Nephron progenitor cell (in vitro differentiated cells): ENCODE results near the gene GET4.
A peak's percentile ranks its signal among the peaks of the same experiment; 100 is the strongest.

ENCODE experiments used
- DNase-seq: peaks from one replicate; pipeline ENCODE4 v3.0.0; 2021
- H3K27ac Mint-ChIP-seq: 2 replicates; pipeline ENCODE4 v1.8.0; 2021; ENCODE audit warnings: mild to moderate bottlenecking, moderate library complexity, mixed read lengths
- H3K27me3 Mint-ChIP-seq: 2 replicates; pipeline ENCODE4 v1.8.0; 2021; ENCODE audit warnings: mild to moderate bottlenecking, low read depth, mixed read lengths; ENCODE audit not compliant: poor library complexity
- H3K36me3 Mint-ChIP-seq: 2 replicates; pipeline ENCODE4 v1.8.0; 2021; ENCODE audit warnings: low read depth, mixed read lengths
- H3K4me1 Mint-ChIP-seq: 2 replicates; pipeline ENCODE4 v1.8.0; 2021; ENCODE audit warnings: mixed read lengths
- H3K4me3 Mint-ChIP-seq: 2 replicates; pipeline ENCODE4 v1.8.0; 2021; ENCODE audit warnings: mild to moderate bottlenecking, moderate library complexity, mixed read lengths
- H3K9me3 Mint-ChIP-seq: 2 replicates; pipeline ENCODE4 v1.8.0; 2021; ENCODE audit warnings: mild to moderate bottlenecking, moderate library complexity, mixed read lengths
- TF ChIP-seq, protein P1 (sequence below): fragments of 200-600 bp; sonication (generic); IDR thresholded peaks from 2 replicates; pipeline ENCODE4 v1.5.0; 2021; ENCODE audit warnings: antibody characterized with exemption

Gene GET4

DNA sequence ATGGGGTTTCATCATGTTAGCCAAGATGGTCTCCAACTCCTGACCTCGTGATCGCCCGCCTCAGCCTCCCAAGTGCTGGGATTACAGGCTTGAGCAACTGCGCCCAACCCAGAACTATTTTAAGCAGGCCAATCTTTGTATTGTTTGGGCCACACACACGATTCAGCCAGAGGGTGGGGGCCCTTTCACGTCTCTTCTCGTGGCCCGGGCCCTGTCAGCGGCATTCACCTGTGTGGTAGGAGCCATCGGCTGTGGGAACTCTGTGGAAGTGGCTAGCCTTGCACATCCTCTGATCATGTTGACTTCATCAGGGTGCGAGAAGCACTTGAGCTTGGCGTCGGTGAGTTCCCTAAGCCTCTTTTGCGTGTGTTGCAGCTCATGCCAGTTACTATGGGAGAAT lies 27.2 kb upstream of the GET4 start:
- no peaks in the 10 kb centered on the region for H3K4me1 Mint-ChIP-seq
- TF ChIP-seq, protein P1, sequence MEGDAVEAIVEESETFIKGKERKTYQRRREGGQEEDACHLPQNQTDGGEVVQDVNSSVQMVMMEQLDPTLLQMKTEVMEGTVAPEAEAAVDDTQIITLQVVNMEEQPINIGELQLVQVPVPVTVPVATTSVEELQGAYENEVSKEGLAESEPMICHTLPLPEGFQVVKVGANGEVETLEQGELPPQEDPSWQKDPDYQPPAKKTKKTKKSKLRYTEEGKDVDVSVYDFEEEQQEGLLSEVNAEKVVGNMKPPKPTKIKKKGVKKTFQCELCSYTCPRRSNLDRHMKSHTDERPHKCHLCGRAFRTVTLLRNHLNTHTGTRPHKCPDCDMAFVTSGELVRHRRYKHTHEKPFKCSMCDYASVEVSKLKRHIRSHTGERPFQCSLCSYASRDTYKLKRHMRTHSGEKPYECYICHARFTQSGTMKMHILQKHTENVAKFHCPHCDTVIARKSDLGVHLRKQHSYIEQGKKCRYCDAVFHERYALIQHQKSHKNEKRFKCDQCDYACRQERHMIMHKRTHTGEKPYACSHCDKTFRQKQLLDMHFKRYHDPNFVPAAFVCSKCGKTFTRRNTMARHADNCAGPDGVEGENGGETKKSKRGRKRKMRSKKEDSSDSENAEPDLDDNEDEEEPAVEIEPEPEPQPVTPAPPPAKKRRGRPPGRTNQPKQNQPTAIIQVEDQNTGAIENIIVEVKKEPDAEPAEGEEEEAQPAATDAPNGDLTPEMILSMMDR = no peak
- peaks cover 9% of the 10 kb centered on the region for H3K9me3 Mint-ChIP-seq
- no peak overlapping the region for H3K4me3 Mint-ChIP-seq
- no peak for DNase-seq
- peaks cover 71% of the 10 kb centered on the region for H3K36me3 Mint-ChIP-seq
- no peaks in the 10 kb centered on the region for H3K27me3 Mint-ChIP-seq
- H3K27ac Mint-ChIP-seq = peak overlapping the region; percentile 61

- Mint-ChIP-seq H3K36me3 (peaks cover 74% of the 10 kb centered on the region), H3K9me3 (peaks cover 9% of the 10 kb centered on the region), H3K27me3 (no peaks in the 10 kb centered on the region), H3K4me3 (no peak overlapping the region), H3K27ac (no peak overlapping the region), H3K4me1 (no peaks in the 10 kb centered on the region)
- TF ChIP-seq, protein P1 = no peak
- no peak for DNase-seq
Measured at GRCh38 chr7:849781-850180, 26.6 kb upstream of the GET4 start.

GRCh38 chr7:851204-851603 lies 25.1 kb upstream of the GET4 start:
- DNase-seq = no peak
- Mint-ChIP-seq H3K27ac (no peak overlapping the region), H3K27me3 (no peaks in the 10 kb centered on the region), H3K36me3 (peaks cover 71% of the 10 kb centered on the region), H3K4me3 (no peak overlapping the region), H3K9me3 (peaks cover 9% of the 10 kb centered on the region), H3K4me1 (no peaks in the 10 kb centered on the region)
- TF ChIP-seq, protein P1 = no peak

- peaks cover 2% of the 10 kb centered on the region for H3K9me3 Mint-ChIP-seq
- no peaks in the 10 kb centered on the region for H3K4me1 Mint-ChIP-seq
- DNase-seq = no peak
- no peak overlapping the region for H3K27ac Mint-ChIP-seq
- no peaks in the 10 kb centered on the region for H3K27me3 Mint-ChIP-seq
- TF ChIP-seq, protein P1 = no peak
- peaks cover 62% of the 10 kb centered on the region for H3K36me3 Mint-ChIP-seq
- H3K4me3 Mint-ChIP-seq = no peak overlapping the region
Measured at GRCh38 chr7:853366-854117, 22.8 kb upstream of the GET4 start.

- H3K27ac Mint-ChIP-seq = peak overlapping the region; percentile 42
- no peak for DNase-seq
- H3K36me3 Mint-ChIP-seq = peaks cover 60% of the 10 kb centered on the region
- no peaks in the 10 kb centered on the region for H3K27me3 Mint-ChIP-seq
- H3K9me3 Mint-ChIP-seq = no peaks in the 10 kb centered on the region
- no peaks in the 10 kb centered on the region for H3K4me1 Mint-ChIP-seq
- TF ChIP-seq, protein P1 = no peak
- no peak overlapping the region for H3K4me3 Mint-ChIP-seq
Measured at GRCh38 chr7:854118-854775, 22.1 kb upstream of the GET4 start.
